ENCODE results near the gene PRKCZ.
A peak's percentile ranks its signal among the peaks of the same experiment; 100 is the strongest.

PRKCZ gene

DNA sequence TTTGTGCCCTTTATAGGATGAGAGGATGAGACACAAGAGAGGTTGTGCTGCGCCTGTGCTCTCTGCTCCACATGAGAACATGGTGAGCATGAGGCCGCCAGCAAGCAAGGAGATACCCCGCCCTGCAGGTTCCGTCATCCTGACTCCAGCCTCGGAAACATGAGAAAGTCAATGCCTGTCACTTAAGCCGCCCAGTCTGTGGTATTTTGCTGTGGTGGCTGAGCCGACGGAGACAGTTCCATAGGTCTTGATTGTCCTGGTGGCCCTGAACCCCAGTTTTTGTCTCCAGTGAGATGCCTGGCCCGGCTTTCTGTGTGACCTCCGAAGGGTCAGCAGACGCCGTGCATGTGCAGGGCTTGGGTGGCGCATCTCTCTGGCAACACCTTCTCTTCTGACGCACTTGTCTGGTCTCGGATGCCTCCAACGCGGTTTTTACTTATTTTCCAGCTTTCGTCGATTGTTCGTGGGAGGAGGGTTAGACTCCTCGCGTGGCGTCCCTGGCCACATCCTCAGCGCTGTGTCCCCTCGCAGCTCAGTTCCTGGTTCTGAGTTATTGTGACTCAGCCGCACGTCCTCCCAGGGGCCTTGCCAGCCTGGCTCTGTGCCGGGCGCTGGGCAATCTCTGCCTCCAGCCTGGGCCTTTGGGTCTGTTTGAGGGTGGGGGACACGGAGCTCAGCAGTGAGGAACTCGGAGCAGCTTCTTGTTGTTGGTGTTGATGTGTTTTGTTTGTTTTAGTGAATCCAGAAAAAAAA lies 74.4 kb downstream of the PRKCZ start:
- DNase-seq = no peak

GRCh38 chr1:2125350-2126211 lies 75.4 kb downstream of the PRKCZ start:
- DNase-seq = no peak

DNA sequence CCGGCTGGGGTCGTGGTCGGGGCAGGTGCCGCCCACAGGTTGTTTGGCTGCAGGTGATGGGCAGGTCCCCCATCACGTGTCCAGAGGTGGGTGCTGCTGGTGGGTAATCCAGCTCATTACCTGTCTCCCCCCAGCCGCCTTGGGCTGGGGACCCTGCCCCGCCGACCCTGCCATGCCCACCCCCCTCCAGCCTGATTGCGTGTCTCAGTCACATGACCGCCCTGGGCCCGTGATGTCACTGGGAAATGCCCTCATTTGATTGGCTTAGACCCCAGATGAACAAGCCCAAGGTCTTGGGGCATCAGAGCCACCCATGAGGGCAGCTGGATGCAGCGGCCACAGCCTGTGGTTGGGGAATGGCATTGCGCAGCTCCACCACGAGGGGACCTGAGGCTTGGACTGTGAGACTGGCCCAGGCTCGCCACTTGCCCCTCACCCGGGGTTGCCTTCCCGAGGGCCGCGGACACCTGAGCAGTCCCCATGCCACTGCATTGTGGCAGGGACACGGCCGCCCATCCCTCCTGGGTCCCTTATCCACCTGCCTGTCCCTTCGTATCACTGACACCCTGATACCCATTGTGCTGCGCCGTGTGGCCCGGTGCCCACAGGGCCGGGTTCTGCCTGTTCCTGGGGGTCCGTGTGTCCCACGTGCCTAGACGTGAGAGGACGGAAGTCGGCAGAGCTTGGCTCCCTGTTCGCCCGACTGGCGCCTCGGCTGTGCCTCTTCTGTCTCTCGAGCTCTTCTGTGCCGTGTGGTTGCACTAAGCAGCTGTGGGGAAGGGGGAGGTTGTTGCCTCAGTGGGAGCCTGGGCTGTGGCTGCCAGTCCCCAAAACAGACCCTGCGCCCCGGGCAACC lies 76.3 kb downstream of the PRKCZ start:
- DNase-seq = no peak

GRCh38 chr1:2127187-2128145 lies 77.3 kb downstream of the PRKCZ start:
- no peak for DNase-seq

- DNase-seq = no peak
Observed at GRCh38 chr1:2128189-2128901, 78.1 kb downstream of the PRKCZ start.

DNA sequence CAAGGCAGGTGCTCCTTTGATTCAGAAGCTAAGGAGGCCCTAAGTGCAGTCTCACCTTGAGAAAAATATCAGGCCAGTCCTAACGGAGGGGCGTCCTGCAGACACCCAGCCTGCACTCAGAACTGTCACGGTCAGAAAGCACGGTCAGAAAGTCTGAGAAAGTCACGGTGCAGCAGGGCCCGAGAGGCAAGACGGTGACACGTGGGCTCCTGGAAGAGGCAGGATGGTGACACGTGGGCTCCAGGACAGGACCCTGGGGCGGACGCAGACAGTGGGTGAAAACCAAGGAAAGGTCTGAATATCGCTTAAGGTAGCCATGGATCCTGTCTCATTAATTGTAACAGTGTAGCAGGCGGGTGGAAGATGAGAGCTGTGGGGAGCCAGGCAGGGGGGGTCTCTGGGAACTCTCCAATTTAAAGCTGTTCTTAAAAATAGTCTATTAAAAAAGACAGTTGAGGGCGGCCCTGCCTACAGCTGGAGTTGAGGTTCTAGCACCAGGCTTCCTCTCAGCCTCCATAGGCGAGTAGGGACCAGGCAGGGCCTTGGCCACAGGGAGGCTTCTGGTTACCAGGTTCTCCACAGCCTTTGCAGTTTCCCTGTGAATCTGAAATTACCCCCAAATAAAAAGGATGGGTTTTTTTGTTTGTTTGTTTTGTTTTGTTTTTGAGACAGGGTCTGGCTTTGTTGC lies 79.2 kb downstream of the PRKCZ start:
- DNase-seq = no peak

DNA sequence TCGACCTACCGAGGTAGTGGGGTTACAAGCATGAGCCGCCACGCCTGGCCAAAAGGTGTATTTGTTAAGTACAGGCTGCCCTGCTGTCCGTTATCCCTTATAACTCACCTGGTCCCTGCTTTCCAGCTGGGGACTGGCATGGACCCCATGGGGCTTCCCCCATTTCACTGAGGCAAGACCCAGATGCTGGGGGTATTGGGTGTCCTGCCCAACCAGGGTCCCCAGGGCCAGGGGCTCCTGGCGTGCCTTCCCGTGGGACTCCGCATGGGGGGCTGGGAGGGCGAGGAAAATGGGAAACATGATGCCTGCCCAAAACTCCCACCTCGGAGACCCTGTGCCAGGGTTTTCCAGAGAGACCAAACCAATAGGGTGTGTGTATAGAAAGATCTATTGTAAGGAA lies 79.9 kb downstream of the PRKCZ start:
- no peak for DNase-seq

GRCh38 chr1:2130871-2131289 lies 80.7 kb downstream of the PRKCZ start:
- DNase-seq = no peak

DNA sequence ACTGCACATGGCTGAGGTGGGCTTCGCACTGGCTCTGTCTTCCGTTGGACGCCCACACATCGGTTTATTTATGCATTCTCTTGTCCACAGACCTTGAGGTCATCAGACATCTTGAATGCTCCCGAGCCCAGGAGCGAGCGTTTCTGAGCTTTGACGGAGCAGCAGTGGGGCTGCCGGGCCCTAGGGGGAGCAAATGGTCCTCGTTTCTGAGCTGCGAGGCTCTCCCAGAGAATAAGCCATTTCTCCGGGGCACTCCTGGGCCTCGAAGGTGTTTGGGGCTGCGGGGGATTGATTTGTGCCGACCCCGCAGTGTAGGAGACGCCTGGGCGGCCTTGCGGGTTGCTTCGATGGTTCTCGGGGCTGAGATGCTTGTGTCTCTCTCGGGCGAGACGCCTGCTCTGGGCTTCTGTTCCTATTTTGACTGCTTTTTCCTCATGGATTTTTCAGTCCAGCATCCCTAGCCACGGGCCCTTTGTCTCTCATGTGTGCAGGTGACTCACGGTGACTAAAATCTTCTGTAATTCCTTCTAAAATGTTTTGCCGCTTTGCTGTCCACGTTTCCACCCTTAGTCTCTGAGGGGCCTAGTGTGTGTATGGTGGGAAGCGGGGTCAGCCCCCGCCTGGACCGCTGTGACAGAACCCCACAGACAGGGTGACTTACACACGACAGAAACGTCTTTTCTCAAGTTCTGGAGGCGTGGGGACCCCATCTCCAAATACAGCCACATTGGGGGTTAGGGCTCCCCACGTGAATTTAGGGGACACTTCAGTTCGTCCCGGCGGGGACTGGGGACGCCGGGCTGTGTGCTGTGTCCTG lies 82.2 kb downstream of the PRKCZ start:
- DNase-seq = peak; percentile 42

DNA sequence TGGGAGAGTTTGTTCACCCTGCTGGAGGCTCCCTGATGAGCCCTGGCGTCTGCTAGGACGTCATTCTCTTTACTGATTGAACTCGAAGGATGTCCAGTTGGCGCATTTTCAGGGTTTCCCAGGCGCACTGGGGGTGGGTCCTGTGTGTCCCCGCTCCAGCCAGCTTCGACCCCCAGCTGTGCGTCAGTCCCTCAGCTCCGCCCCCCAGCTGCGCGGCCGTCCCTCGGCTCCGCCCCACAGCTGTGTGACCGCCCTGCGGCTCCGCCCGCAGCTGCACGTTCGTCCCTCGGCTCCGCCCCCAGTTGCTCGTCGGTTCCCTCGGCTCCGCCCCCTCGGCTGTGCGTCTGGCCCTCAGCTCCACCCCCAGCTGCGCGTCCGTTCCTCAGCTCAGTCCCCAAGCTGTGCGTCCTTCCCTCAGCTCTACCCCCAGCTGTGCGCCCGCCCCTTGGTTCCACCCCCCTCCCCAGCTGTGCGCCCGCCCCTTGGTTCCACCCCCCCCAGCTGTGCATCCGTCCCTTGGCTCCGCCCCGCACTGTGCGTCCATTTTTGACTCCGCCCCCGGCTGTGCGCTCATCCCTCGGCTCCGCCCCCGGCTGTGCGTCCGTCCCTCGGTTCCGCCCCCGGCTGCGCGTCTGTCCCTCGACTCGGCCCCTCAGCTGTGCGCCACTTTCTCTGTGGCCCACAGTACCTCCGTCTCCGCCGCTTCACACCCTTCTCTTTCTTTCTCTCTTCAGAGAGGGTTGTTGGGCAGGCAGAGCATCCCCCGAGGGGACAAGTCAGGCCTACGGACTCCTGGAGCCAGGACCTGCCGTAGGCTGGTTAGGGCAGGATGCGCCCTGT lies 83.0 kb downstream of the PRKCZ start:
- peak; percentile 96 for DNase-seq

DNA sequence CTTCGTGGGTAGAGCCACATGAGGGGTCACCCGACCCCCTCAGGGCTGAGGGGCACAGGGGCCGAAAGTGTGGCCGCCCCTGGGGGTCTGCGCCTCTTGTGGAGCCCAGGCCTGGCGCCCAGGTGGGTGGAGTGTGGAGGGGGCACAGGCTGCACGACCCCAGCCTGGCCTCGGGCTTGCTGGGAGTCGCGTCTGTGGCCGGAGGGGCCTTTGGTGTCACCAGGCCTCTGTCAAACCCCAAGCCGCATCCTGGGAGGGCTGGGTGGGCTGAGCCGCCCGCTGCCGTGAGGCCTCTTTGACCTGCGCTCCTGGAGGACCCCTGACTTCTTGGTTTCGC lies 83.6 kb downstream of the PRKCZ start:
- no peak for DNase-seq

DNA sequence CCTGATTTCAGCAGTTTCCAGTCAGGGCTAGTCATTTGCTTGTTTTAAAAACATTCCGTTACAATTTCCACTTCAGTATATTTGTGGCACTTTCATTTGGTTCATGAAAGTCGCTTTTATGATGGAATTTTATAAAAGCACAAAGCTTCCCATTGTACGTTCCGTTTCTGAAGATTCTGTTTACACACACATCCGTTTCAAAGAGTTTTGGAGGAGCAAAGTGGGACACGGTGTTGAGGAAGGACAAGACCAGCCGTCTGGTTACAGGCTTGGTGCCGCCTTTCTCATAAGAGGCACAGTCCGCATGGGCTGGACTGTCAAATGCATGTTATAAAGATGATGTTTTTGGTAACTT lies 84.0 kb downstream of the PRKCZ start:
- DNase-seq = no peak

DNA sequence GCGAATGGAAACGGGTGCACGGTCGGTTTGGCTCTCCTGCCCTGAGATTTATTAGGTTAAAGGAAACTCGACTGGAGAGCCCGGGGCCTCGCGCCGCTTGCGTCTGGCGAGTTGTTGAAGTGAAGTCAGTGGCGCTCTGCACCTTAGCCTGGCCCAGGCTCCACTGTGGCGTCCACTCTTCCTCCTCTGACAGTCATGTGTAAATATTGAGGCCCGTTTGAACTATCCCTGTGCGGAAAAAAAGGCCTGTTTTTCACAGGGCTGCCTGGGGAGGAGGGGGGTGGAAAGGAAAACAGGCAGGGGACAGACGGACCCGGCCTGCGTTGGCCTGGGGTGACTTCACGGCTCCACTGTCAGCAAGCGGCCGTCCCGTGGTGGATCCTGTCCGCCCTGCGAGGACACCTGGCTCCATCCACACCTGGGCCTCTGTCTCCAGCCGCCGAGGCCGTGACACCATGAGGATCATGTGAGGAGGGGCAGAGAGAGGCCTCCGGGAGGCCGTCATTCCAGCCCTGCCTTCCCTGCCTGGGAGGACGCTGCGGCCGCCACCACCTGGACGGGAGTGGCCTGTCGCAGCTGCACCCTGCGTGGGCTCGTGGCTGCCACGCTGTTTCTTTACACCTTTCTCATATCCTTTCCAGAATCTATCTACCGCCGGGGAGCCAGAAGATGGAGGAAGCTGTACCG lies 84.6 kb downstream of the PRKCZ start:
- DNase-seq = no peak

DNA sequence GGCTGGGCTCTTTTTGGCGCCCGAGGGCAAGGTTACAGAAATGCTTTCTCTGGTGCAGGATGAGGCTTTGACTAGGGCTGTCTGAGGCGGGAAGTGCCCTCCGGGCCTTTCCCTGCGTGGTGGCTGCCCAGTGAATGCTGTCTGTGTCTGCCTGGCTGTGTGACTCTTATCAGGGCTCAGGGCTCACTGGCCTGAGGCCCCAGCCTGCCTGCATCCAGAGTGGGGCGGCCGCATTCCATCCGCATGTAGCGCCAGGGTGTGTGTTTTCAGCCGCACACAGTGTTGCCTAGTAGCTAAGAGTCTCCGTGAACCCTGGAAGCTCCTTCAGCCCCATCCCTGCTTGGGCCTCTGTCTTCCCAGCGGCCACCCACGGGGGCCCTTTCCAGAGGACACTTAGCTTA lies 85.2 kb downstream of the PRKCZ start:
- DNase-seq = no peak

GRCh38 chr1:2135941-2136340 lies 85.7 kb downstream of the PRKCZ start:
- no peak for DNase-seq

- DNase-seq = no peak
Observed at GRCh38 chr1:2136386-2137235, 86.4 kb downstream of the PRKCZ start.
